Endothelial cell of umbilical vein (primary cell): ENCODE data around the gene CHRNB1. TPM values are rescaled to one million over a fixed set of nuclear protein-coding genes. Genes with fewer than 3 reads are reported as not detected.

Source experiments
- BruUV-seq: library from RNA; stranded (reverse); fragments of 400-500 nt; replicated peaks from 2 replicates; lab custom pipeline; 2021; lab: Mats Ljungman, UMichigan
- CTCF ChIA-PET: fragments of 300-600, 350-600 bp; sonication (Branson Sonifier 250); formaldehyde crosslinking; loops from one replicate; lab custom pipeline; 2021; ENCODE audit warnings: antibody characterized with exemption, inconsistent platforms; lab: Charles Lee
- POLR2A ChIA-PET: fragments of 300-600, 350-600 bp; sonication (Branson Sonifier 250); formaldehyde crosslinking; loops from one replicate; lab custom pipeline; 2021; ENCODE audit warnings: antibody characterized with exemption, inconsistent platforms; lab: Charles Lee
- DNase-seq: peaks from one replicate; pipeline ENCODE4 v3.0.0-alpha.2; 2011; ENCODE audit warnings: low read depth, low spot score
- FAIRE-seq: peaks from 2 replicates; lab custom pipeline; 2011; peaks lifted over from hg19 to GRCh38; lab: Jason Lieb, UNC
- H2AFZ ChIP-seq: 2 replicates; pipeline ENCODE4 v1.6.0; 2012; ENCODE audit warnings: low read depth, low read length, control low read depth, inconsistent platforms
- H3K27ac ChIP-seq: 2 replicates; pipeline ENCODE4 v1.5.1; 2011; ENCODE audit warnings: low read depth, mild to moderate bottlenecking, control low read depth, low read length, moderate library complexity; ENCODE audit not compliant: insufficient read depth
- H3K27me3 ChIP-seq, 2 experiments: 2 replicates each; pipeline versions ENCODE4 v1.6.0 to v1.6.1; 2011; ENCODE audit warnings: low read length in 2 of 2, mixed read lengths in 1 of 2; ENCODE audit not compliant: control insufficient read depth in 2 of 2, insufficient read depth in 2 of 2
- H3K36me3 ChIP-seq, 2 experiments: 2 replicates in 1 of 2; 3 replicates in 1 of 2; pipeline ENCODE4 v1.5.1; 2011; ENCODE audit warnings: low read length in 2 of 2, mild to moderate bottlenecking in 1 of 2, moderate library complexity in 1 of 2; ENCODE audit not compliant: control insufficient read depth in 2 of 2, insufficient read depth in 2 of 2; ENCODE audit errors: extremely low read depth in 1 of 2
- H3K4me1 ChIP-seq: 3 replicates; pipeline ENCODE4 v1.5.1; 2011; ENCODE audit warnings: mild to moderate bottlenecking, low read length; ENCODE audit not compliant: control insufficient read depth, insufficient read depth; ENCODE audit errors: extremely low read depth
- H3K4me2 ChIP-seq: 2 replicates; pipeline ENCODE4 v1.6.1; 2011; ENCODE audit warnings: low read length, control low read depth, mixed read lengths; ENCODE audit not compliant: insufficient read depth
- H3K4me3 ChIP-seq, 3 experiments: fragments of 200-600 bp in 1 of 3; sonication (generic), shearing (Covaris generic) in 1 of 3; replicated peaks in 1 of 3; 2 replicates each; pipeline ENCODE4 v1.5.1; 2011 to 2016; ENCODE audit warnings: control low read depth in 3 of 3, low read length in 3 of 3, mild to moderate bottlenecking in 2 of 3, inconsistent platforms in 1 of 3, low read depth in 1 of 3, moderate library complexity in 1 of 3; ENCODE audit not compliant: insufficient read depth in 1 of 3
- H3K79me2 ChIP-seq: 2 replicates; pipeline ENCODE4 v1.6.0; 2012; ENCODE audit warnings: low read length, inconsistent platforms; ENCODE audit not compliant: control insufficient read depth, insufficient read depth
- H3K9ac ChIP-seq: replicated peaks from 2 replicates; pipeline ENCODE3; 2011; ENCODE audit warnings: low read length, control low read depth; ENCODE audit not compliant: insufficient read depth; ENCODE audit errors: extremely low read depth
- H3K9me1 ChIP-seq: replicated peaks from 3 replicates; pipeline ENCODE4 v1.6.0; 2011; ENCODE audit warnings: mild to moderate bottlenecking, low read length; ENCODE audit not compliant: control insufficient read depth, insufficient read depth; ENCODE audit errors: extremely low read depth
- H3K9me3 ChIP-seq: replicated peaks from 2 replicates; pipeline ENCODE4 v1.5.1; 2012; ENCODE audit warnings: low read length, inconsistent platforms; ENCODE audit not compliant: control insufficient read depth, insufficient read depth
- H4K20me1 ChIP-seq: replicated peaks from 2 replicates; pipeline ENCODE3; 2011; ENCODE audit warnings: mild to moderate bottlenecking, low read length; ENCODE audit not compliant: control insufficient read depth, insufficient read depth; ENCODE audit errors: extremely low read depth
- CTCF ChIP-seq, 2 donors: IDR thresholded peaks; 1 replicate in 1 of 2; 2 replicates in 1 of 2; pipeline ENCODE4 v1.5.1; 2011; ENCODE audit warnings: low read length in 2 of 2, mild to moderate bottlenecking in 2 of 2, moderate library complexity in 2 of 2, control low read depth in 1 of 2, inconsistent platforms in 1 of 2, low read depth in 1 of 2; ENCODE audit not compliant: insufficient read depth in 1 of 2; ENCODE audit errors: extremely low read depth in 1 of 2
- EZH2 ChIP-seq: IDR thresholded peaks from 2 replicates; pipeline ENCODE4 v1.6.1; 2012; ENCODE audit warnings: borderline replicate concordance, low read depth, mild to moderate bottlenecking, moderate library complexity, low read length, inconsistent platforms; ENCODE audit not compliant: severe bottlenecking
- FOS ChIP-seq: IDR thresholded peaks from 2 replicates; pipeline ENCODE4 v1.6.1; 2011; ENCODE audit warnings: mild to moderate bottlenecking, low read length, moderate library complexity, borderline replicate concordance; ENCODE audit not compliant: insufficient read depth
- GATA2 ChIP-seq: IDR thresholded peaks from 2 replicates; pipeline ENCODE4 v1.7.0; 2011; ENCODE audit warnings: low read depth, mild to moderate bottlenecking, moderate library complexity, mixed read lengths, low read length; ENCODE audit not compliant: insufficient read length, insufficient read depth
- JUN ChIP-seq: IDR thresholded peaks from 2 replicates; pipeline ENCODE4 v1.6.1; 2011; ENCODE audit warnings: borderline replicate concordance, low read depth; ENCODE audit not compliant: insufficient read length, insufficient read depth
- MAX ChIP-seq: IDR thresholded peaks from 2 replicates; pipeline ENCODE4 v1.6.1; 2011; ENCODE audit not compliant: insufficient read depth, insufficient read length
- MYC ChIP-seq: IDR thresholded peaks from one replicate; pipeline ENCODE4 v1.6.1; 2011; ENCODE audit warnings: mild to moderate bottlenecking, low read depth, low read length
- POLR2A ChIP-seq: IDR thresholded peaks from 2 replicates; pipeline ENCODE4 v1.6.1; 2012; ENCODE audit warnings: low read depth, mild to moderate bottlenecking, control low read depth, low read length
- POLR2AphosphoS5 ChIP-seq: IDR thresholded peaks from 2 replicates; pipeline ENCODE4 v1.6.1; 2012; ENCODE audit warnings: low read depth, mild to moderate bottlenecking, control low read depth, low read length, moderate library complexity; ENCODE audit not compliant: insufficient read depth
- dilution Hi-C: fragments of 300-500 bp; cut with MboI; formaldehyde crosslinking; loops from one replicate; pipeline ENCODE4 v1.15.0; 2019; ENCODE audit warnings: low sequenced_read_pairs; ENCODE audit not compliant: extremely low pct_ligation_motif_present
- intact Hi-C: fragments of 100-400 bp; cut with micrococcal nuclease; formaldehyde crosslinking; loops from one replicate; pipeline ENCODE4 v1.10.0; 2022
- polyA plus RNA-seq, 4 experiments: library from polyadenylated mRNA; depleted of rRNA in 3 of 4; stranded (reverse) in 3 of 4; unstranded in 1 of 4; fragments of >200 nt; gene quantifications; 2 replicates each; pipeline versions ENCODE4 v1.2.1 to v1.2.3, GENCODE V29; 2011 to 2012; ENCODE audit warnings: missing spikeins in 1 of 4
- total RNA-seq: library from RNA; stranded (reverse); gene quantifications from 2 replicates; pipeline ENCODE4 v1.2.3, GENCODE V29; 2021

CHRNB1 gene
- total and polyA plus RNA-seq, 2 donors (not counting 3 experiments of a cell fraction or from before 2014, with no cell fraction given), result 5.6 to 9.3 TPM

GRCh38 chr17:7427549-7427948 lies 17.3 kb upstream of the CHRNB1 start:
- H3K27ac ChIP-seq, result no peak overlapping the region
- no peaks in the 10 kb centered on the region for H3K9me3 ChIP-seq
- H3K79me2 ChIP-seq, result no peaks in the 10 kb centered on the region
- no peaks in the 10 kb centered on the region for H3K27me3 ChIP-seq
- DNase-seq (no peak), FAIRE-seq (no peak)
- TF ChIP-seq GATA2 (no peak), EZH2 (no peak), POLR2AphosphoS5 (no peak), MAX (no peak), MYC (no peak), FOS (no peak), CTCF (IDR thresholded peaks at IDR 0.05; ENCODE audit: extremely low read depth in 1 of 2, insufficient read depth in 1 of 2, low read depth in 1 of 2, low read length in 2 of 2) (no peak), JUN (no peak), POLR2A (no peak)
- ChIA-PET POLR2A (no interaction called here), CTCF (interaction anchor here (0.8 kb wide), 1 partner anchor 37 kb away, joined by 3 read pairs; no protein-coding TSS in a partner anchor)
- H3K4me2 ChIP-seq, result no peak overlapping the region
- no peak overlapping the region for H3K9ac ChIP-seq
- no TSS peak for BruUV-seq
- dilution Hi-C loops, result no loop called here
- no peaks in the 10 kb centered on the region for H3K4me1 ChIP-seq
- H2AFZ ChIP-seq, result no peak overlapping the region
- H3K9me1 ChIP-seq, result no peaks in the 10 kb centered on the region
- intact Hi-C loops, result no loop called here
- H4K20me1 ChIP-seq, result no peaks in the 10 kb centered on the region
- H3K36me3 ChIP-seq, result no peaks in the 10 kb centered on the region
- no peak overlapping the region for H3K4me3 ChIP-seq
